ENCODE data around the gene TMEM273.

The TMEM273 gene

DNA sequence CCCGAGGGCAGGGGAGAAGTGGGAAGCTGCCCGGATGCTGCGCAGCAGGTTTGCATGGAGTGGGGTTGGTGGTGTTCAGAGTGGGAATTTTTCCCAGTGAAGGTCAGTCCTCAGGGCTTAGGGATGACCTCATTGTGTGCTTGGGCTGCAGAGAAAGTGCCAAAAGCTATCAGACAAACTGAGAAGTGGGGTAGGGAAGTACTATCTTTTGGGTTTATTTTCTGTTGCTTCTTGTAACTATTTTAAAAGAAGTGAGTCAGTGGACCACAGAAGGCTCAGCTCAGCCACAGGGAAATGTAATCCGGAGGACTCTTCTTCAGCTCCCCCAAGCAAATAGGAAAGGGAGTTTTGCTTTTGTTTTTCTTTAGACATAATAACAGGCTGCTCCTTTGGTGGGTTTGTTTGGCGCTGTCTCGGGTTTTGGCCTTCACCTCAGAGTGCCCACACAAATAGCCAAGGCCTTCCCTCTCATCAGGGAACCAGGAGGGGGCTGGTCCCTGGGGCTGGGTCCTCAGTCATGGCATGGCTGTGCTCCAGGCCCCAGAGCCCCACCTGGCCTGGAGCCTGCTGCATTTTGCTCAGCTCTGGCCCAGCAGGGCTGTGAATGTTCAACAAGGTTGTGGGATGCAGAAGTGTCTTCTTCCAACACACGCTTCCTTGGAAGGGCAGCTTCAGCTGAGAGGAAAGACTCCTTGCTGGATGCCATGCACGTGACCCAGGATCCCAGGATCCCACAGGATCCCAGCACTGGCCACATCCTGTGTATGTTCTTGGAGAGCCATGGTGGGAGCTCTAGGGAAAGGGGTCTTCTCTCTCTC lies 49.0 kb downstream of the TMEM273 start:
- no peak for DNase-seq

DNA sequence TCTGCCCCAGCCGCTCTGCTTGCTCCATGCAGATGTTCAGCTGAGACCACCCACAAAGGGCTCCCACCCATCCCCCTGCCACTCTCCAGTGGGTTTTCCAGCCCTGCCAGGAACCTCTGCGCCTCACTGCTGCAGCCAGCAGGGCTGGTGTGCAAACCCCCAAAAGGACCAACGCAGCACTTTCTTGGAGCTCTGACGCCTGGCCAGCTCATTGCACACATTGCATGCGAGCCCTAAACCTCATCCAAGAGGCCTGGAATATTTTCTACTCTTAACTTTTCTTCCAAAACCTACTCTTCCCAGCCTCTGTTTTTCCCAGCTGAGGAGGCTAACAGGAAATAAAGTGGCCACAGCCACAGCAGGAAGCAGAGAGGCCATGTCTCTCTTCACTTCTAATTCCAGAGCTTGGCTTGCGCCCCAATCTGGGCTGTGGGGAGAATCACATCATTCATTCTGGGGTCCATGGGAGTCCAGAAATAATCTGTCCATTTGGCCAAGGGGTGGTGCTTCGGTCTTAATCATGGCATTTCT lies 49.8 kb downstream of the TMEM273 start:
- no peak for DNase-seq

DNA sequence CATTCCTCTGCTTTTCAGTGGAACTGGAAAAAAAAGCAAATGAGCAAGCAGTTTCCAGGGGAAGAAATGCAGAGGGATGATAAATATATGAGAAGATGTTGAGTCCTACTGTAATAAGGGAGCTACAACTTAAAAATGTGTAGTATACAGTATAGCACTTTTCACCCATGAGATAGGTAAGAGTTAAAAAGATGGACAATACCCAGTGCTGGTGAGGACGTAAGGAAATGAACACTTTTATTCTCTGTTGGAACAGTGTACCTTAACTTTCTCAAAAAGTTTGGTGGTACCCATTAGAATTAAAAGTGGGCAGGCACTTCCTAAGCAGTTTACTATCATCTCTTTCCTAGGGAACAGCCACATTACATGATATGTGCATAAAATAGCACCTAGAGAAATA lies 51.7 kb downstream of the TMEM273 start:
- no peak for DNase-seq

DNA sequence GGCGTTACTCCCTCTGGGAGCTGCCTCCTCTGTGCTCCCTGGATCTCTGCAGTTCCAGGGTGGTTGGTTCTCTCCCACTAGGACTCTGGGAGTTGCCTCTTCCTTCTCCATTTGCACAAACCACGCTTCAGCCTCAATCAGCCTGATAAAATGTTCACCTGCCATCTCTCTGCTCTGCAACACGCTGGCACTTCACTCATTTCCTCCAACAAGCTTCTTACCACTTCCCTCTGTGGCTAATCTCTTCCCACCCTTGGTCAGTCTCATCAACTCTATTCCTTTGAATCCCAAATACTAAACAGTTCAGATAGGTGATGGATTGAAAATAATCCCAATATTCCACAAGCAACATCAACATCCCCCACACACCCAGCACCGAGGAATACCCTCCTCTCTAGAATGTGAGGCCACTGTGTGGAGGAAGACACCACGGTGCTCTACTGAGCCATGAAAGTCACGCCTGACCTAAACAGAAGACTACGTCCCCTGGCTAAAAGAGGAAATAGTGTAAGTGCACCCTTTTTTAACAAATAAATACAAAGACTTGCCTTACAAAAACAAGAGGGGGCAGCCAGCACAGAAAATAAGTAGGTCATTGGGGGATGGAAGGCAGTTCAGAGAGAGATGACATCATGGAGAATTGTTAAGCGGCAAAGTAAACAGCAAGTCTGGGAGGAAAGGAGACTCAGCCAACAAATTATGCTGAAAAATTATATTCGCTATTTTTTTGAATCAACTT lies 52.4 kb downstream of the TMEM273 start:
- peak in 1 of 5 donors; percentile 50 for DNase-seq

DNA sequence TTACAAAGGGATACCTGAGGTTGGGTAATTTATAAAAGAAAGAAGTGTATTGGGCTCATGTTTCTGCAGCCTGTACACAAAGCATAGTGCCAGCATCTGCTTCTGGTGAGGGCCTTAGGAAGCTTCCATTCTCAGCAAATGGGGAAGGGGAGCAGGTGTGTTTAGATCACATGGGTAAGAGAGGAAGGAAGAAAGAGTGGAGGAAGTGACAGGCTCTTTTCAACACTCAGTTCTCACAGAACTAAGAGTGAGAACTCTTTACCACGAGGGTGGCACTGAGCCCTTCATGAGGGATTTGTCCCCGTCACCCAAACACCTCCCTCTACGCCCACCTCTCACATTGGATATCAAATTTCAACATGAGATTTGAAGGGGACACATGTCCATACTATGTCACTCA lies 53.9 kb downstream of the TMEM273 start:
- no peak for DNase-seq

DNA sequence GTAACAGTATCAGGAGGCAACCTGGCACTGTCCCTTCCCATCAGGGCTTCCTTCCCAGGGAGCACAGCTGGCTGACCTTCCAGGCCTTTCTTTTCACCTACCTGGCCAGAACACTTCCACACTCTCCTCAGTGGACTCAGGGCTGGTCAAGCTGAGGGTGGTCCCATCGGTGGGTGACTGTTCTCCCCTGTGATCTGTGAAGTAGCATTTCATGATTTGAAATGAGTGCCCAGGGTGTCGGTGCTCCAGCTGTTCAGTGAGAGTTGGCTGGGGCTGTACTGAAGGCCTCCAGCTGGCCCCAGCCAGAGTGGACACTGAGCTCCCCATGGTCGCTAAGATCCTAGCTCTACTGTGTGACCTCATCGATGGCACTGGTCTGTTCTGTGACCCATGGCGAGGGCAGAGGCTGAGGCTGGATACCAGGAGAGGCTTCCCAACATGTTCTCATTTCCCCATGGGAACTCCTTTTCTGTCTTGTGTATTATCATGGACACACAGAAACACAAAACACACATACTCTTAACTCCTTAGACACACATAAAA lies 54.4 kb downstream of the TMEM273 start, which contains the start of gene FAM170B:
FAM170B (minus strand) TSS at position 316 of the 543 bp plus-strand sequence; CDS start at position 213, 103 bp downstream.
- DNase-seq = no peak

DNA sequence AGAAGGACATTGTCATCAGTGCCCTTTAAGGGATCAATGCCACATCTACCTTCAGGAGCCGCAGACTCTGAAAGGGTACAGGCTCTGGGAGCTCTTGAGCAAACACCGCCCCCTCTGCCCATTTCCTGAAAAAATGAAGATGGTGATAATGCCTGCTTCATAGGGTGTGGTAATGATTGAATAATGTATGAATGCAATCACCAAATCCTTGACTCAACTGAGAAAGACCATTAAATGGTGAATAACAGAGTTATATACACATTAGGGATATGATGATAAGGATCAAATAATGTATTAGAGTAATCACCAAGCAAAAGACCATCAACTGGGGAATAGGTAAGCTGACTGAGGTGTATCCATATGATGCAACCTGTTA lies 55.8 kb downstream of the TMEM273 start:
- no peak for DNase-seq

DNA sequence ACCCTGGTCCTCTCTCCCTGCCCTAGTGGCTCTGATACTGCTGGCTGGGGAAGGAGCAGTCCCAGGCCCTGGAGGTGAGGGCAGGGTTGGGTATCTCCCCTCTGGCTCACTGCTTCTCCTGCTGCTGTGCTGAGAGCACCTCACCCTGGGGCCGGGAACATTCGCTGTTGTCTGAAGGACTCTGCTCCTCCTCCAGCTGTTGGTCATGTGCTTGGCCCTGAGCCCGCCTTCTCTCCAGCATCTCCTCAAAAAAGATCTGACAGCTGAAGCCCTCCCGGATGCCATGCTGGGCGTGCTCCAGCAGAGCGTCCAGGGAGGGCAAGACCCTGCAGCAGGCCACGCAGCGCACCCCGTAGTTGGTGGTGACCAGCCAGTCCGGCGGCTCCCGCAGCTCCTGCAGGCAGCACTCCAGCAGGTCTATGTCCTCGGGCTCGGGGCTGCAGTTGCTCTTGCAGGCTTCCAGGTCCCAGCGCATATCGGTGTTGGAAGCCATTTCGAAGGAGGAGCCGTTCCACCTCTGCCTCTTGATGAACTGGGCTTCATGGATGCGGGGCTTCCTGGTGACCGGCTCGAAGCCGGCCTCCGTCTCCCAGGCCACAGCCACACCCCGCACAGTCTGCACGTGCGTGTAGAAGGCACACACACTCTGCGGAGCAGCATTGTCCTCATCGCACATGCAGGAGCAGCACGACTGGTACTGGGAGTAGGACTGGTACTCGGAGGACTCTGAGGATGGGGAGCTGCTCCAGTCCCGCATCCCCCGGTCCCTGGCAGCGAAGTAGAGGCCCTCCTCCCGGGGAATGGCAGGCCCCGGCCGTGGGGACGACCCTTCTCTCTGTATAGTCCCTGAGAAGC lies 56.5 kb downstream of the TMEM273 start:
- no peak for DNase-seq

DNA sequence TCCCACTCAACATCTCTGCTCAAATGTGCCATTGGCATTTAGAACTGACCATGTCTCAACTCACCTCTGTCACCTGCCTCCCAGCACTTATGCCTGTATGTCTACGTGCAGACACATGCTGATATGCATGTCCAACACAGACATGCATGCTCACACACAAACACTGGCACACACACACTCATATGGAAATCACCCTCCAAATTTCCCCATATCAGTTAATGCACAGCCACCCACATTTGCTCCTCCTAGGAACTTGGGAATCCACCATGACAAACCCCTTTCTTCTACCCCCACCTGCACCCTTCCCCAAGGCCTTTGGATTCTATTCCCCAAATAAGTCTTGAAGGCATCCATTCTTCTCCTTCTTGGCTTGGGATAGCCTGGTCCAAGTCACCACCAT lies 58.8 kb downstream of the TMEM273 start:
- DNase-seq = no peak

DNA sequence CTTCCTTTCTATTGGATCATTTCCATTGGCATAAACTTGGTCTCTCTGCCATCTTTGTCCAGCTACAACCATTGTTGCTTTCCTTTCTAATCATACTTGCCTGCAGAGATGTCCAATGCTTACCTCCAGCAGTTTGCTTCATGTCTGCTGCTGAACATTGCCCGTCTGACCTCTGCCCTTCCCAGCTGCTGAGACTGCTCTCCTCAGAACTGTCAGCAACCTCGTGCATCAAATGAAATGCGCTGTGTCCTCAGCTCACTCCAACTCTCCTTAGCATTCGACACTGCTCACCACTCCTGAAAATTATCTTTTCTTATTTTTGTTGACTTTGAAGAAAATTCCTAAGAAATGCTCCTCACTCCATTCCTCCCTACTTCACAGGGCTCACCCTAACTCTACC lies 59.3 kb downstream of the TMEM273 start:
- no peak for DNase-seq

DNA sequence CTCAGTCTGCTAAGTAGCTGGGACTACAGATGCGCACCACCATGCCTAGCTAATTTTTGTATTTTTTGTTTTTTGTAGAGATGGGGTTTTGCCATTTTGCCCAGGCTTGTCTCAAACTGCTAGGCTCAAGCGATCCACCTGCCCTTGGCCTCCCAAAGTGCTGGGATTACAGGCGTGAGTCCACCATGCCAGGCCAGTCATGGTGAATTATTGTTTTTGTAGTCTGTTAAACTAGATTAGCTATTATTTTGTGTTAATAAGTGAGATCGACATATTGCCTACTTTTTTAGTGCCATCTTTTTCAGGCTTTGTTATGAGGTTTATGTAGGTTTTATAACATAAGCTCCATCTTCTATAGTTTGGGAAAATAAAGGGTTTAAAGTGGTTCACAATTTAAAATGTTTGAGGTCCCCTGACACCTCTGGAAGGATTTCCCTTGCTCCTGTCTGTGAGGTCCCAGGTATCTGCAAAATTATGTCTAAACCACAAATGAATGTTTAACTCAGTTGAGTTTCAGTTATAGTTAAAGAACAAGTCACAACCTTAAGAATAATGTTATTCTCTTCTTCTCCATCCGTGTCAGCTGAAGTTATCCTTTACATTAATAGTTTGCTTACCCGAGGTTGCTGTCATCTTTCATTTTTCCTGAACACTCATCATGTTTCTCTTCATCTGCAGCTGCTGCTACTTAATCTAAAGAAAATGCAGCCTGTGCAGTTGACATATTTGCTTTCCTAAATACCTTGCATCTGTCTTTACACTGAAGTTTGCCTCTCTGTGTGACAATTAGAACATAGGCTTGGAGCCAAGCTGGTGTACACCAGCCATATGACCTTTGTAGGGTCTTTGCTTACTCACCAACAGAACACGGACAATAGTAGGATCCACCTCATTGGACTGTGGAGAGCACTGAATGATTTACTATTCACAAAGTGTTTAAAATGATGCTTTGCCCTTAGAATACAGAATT lies 63.9 kb downstream of the TMEM273 start:
- no peak for DNase-seq

DNA sequence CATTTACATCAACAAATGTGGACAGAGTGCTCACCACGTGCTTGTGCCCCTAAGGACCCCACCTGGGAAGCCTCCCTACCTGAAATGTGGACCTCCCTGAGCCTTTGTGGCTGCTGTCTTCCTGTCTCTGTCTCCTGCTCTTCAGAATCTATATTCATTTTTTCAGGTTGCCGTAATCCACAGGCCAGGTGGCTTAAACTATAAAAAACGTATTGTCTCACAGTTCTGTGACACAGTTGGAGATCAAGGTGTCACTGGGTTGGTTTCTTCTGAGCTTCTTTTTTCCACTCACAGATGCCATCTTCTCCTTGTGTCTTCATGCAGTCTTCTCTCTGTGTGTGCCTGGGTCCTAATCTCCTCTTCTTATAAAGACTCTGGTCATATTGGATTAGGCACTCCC lies 67.3 kb downstream of the TMEM273 start:
- DNase-seq = no peak

DNA sequence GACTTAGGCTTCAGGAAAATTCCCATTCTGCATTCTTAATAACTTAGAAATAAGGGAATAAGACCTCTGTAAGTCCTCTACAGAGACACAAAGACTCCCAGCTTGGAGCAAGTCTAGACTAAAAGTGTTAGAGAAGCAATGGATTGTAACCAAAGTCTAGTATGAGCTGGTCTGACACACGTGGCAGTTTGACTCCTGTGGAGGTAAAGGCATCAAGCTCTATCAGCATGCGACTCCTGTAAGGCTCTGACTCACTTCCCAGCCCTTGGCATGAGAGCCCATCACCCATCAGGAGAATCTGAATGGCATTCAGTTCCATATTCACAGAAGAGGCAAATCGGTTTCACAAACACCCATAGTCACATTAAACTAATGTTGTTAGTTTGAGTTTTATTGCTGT lies 68.4 kb downstream of the TMEM273 start:
- no peak for DNase-seq

DNA sequence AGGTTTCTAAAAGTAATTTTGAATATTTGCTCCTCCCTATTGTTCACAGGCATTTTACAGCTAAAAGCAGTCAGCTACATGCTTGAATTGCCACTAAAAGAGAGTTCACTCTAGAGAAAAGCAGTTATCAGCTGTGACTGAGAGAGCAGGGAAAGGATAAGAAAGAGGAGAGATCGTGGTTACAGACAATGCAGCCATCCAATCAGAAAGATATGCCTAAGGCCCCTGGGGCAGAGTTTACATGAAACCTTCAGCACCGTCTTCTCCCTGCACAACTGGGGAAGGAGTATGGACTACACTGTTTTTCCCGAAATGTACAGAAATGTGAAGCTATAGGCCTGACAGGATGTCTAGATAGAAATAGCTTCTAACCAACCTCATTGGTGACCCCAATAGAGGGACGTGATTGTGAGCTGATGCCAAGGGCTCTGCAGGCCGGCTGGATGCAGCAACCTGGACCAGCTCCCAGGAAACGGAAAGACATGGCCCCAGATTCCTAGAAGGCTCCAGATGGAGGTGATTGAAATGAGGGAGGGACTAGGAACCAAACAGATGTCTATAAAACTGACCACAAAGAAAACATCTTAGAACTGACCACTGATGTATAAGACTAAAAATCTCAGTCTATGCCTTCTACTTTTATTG lies 69.6 kb downstream of the TMEM273 start:
- DNase-seq = no peak

DNA sequence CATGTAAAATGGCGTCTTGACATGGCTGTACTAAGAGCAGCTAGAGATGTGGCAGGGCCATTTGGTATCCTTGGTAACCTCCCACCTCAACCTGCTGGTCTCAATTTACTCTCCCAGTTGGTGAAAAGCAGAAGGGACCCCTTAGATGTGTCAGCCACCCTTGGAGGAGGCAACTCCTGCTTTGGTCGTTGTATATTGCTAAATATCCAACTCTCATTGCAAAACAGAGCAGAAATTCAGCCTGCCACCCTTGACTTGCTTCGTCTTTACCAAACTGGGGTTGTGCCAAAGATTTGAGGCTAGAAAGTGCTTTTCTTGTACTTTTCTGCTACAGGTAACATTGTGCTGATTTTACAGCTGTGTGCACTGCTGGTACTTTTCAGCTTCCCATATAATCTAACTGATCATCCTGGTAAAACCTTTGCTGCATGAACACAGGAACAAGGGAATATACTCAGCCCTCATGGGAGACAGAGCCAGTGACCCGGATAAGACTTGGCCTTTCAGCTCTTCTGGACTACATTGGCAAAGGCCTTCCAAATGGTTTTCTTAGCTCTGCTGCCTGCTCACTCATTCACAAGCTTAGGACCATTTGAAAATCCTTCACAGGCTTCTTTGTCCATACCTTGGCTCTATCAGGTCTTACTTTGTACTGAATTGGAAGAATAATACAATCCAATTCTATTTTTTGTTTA lies 70.7 kb downstream of the TMEM273 start:
- no peak for DNase-seq

DNA sequence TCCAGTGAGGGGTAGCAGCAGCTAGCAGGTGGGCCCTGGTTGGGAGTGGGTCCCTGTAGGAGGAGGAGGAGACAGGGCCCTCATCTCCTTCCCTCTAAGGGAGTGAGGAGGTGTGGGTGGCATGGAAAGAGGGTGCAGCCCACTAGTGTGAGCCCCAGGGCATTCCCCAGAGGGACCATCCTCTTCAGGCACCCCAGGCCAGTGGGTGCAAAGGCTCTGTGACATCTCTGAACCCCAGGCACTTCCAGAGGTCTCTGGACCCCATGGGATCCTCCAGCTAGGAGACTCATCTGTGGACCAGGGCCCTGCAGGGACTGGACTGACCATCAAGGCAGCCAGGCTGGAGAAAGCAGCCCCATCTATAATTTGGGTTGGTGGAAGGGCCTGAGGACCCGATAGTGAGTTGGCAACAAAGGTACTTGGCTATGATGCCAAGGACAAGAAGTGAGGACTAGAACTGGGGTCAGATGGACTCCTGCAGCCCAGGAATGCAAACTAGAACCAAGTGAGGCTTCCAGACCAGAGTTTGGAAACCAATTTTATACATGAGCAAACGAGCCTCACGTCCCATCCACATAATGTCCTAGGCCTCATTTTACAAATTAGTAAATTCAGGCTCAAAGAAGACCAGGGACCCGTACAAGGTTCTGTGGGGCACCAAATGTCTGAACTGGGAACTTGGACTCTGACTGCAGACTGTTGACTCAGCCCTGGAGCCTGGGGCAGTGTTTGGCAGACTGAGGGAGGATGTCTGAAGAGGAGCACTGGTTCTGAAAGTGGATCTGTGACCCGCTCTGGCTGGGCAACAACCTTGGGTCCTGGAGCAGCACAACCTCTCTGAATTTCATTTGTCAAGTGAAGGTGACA lies 71.4 kb downstream of the TMEM273 start:
- DNase-seq = no peak

DNA sequence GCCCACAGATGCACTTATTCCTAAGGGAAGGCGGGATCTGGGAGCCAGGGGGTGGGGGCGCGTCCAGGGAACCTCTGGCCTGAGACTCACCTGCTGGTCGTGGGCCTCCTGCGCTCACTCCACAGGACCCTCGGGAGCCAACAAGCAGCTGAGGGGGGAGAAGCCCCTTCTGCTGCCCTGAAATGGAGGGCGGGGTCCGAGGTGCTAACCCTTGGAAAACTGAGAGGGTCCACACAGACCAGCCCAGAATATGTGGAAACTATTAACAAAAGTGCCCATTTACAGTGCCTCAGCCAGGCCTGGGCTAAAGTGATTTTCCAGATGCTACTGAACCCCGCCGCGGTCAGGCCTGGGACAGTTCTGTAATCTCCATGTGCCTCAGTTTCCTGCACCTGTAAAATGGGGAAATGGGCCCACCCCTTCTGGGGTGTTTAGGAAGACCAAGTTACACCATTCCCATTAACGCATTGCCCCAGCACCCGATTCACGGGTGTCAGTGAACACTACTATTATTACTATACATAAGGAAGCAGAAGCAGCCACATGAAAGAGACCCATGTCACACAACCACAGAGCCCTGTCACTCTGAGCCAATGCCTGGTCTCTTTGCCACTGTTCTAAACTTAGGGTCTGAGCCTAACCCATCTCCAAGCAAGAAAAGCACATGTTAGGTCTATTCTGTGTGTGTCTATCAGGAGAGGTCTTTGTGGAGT lies 72.2 kb downstream of the TMEM273 start:
- peak in 1 of 5 donors; percentile 42 for DNase-seq

DNA sequence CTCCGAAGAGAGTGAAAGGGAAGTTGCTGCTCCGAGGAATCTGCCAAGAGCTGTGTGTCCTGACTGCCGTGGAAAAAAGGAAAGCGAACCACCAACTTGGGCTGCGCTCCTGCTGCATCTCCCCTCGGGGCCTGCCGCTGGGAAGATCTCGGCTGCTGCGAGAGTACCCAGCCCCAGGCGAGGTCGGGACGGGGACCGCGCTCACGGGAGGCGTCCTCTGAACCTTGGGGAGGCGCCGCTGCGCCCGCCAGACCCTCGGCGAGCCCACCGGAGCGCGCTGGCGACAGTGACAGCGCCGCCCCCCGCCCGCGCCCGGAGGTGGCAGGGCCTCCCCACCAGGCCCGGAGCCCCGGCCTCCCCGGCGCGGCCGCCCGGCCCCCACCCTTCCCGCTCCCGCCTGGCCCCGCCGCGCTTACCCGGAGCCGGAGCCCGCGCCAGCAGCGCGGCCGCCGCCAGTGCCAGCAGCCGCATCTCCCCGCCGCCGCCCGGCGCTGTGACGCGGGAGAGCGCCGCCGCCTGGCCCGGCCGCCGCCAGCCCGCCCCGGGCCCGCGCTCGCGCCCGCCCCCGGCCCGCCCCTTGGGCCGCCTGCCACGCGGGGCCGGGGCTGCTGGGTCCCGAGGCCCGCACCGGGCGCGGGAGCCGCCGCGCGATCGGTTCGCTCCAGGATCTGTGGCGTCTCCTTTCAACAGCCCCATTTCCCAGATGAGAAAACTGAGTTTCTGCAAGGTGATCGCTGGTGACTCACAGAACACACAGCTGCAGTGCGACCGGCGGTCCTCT lies 73.0 kb downstream of the TMEM273 start, which contains the start of gene VSTM4:
VSTM4 (minus strand) TSS at position 508 of the 781 bp plus-strand sequence; CDS start at position 471, 37 bp downstream.
- DNase-seq = no peak

Measured in T-helper 1 cell (primary cell).